SK-N-SH (cell line): ENCODE data around the gene AFF3. TPM values are rescaled to one million over a fixed set of nuclear protein-coding genes. Genes with fewer than 3 reads are reported as not detected.

ENCODE experiments used
- CTCF ChIA-PET: fragments of 300-600, 350-600 bp; formaldehyde crosslinking; extraction: SDS; loops from one replicate; lab custom pipeline; 2021; lab: Yijun Ruan, JAX
- POLR2A ChIA-PET: fragments of 350-600 bp; sonication (Branson Sonifier 250); formaldehyde crosslinking; extraction: SDS; loops from one replicate; lab custom pipeline; 2020; ENCODE audit warnings: antibody characterized with exemption, inconsistent platforms; lab: Yijun Ruan, JAX
- DNase-seq: peaks from one replicate; pipeline ENCODE4 v3.0.0; 2012
- H2AFZ ChIP-seq: fragments of 200-600 bp; sonication (generic); 2 replicates; pipeline ENCODE4 v1.8.1; 2016; ENCODE audit warnings: antibody characterized with exemption, mild to moderate bottlenecking, low read depth
- H3F3A ChIP-seq: fragments of 200-600 bp; sonication (generic); replicated peaks from 2 replicates; pipeline ENCODE3; 2016; ENCODE audit warnings: antibody characterized with exemption, mild to moderate bottlenecking; ENCODE audit not compliant: insufficient read depth
- H3K27ac ChIP-seq, 2 experiments: fragments of 200-500 bp in 1 of 2; fragments of 200-600 bp in 1 of 2; sonication (Bioruptor generic) in 1 of 2; sonication (generic), shearing (Covaris generic) in 1 of 2; 2 replicates each; pipeline versions ENCODE4 v1.5.1 to v1.6.1; 2014 to 2016; ENCODE audit warnings: low read depth in 2 of 2, inconsistent platforms in 1 of 2, low read length in 1 of 2, mild to moderate bottlenecking in 1 of 2, mixed read lengths in 1 of 2
- H3K27me3 ChIP-seq: fragments of 200-600 bp; sonication (generic), shearing (Covaris generic); 2 replicates; pipeline ENCODE4 v1.6.1; 2016; ENCODE audit warnings: mixed run types; ENCODE audit not compliant: insufficient read depth
- H3K36me3 ChIP-seq, 2 experiments: fragments of 200-500 bp in 1 of 2; fragments of 200-600 bp in 1 of 2; sonication (Bioruptor generic) in 1 of 2; sonication (generic) in 1 of 2; replicated peaks in 1 of 2; 2 replicates each; pipeline versions ENCODE3 to v1.5.1; 2014 to 2016; ENCODE audit warnings: low read length in 1 of 2, mild to moderate bottlenecking in 1 of 2; ENCODE audit not compliant: insufficient read depth in 2 of 2, control insufficient read depth in 1 of 2
- H3K4me1 ChIP-seq, 2 experiments: fragments of 200-500 bp in 1 of 2; fragments of 200-600 bp in 1 of 2; sonication (Bioruptor generic) in 1 of 2; sonication (generic), shearing (Covaris generic) in 1 of 2; 2 replicates each; pipeline versions ENCODE4 v1.5.1 to v1.6.1; 2014 to 2016; ENCODE audit warnings: low read depth in 1 of 2, low read length in 1 of 2, mixed run types in 1 of 2; ENCODE audit not compliant: insufficient read depth in 2 of 2, control insufficient read depth in 1 of 2
- H3K4me2 ChIP-seq: fragments of 200-600 bp; sonication (generic), shearing (Covaris generic); 2 replicates; pipeline ENCODE4 v1.6.1; 2017; ENCODE audit warnings: mixed run types
- H3K4me3 ChIP-seq, 2 experiments: fragments of 200-500 bp in 1 of 2; fragments of 200-600 bp in 1 of 2; sonication (Bioruptor generic) in 1 of 2; sonication (generic), shearing (Covaris generic) in 1 of 2; 2 replicates each; pipeline versions ENCODE4 v1.5.1 to v1.8.1; 2014 to 2016; ENCODE audit warnings: low read depth in 2 of 2, inconsistent platforms in 1 of 2, low read length in 1 of 2, mild to moderate bottlenecking in 1 of 2, mixed read lengths in 1 of 2, moderate library complexity in 1 of 2
- H3K79me2 ChIP-seq: fragments of 200-600 bp; sonication (generic); 2 replicates; pipeline ENCODE4 v1.8.1; 2017; ENCODE audit warnings: mild to moderate bottlenecking; ENCODE audit not compliant: insufficient read depth
- H3K9ac ChIP-seq: fragments of 200-600 bp; sonication (generic); 2 replicates; pipeline ENCODE4 v1.6.1; 2017; ENCODE audit warnings: mixed run types
- H3K9me2 ChIP-seq: fragments of 200-600 bp; sonication (generic); 2 replicates; pipeline ENCODE4 v1.6.1; 2017; ENCODE audit warnings: mixed run types
- H3K9me3 ChIP-seq: fragments of 200-600 bp; sonication (generic); 2 replicates; pipeline ENCODE4 v1.6.1; 2017; ENCODE audit warnings: mixed run types, mild to moderate bottlenecking, moderate library complexity
- H4K20me1 ChIP-seq: fragments of 200-600 bp; sonication (generic); 2 replicates; pipeline ENCODE4 v1.6.1; 2017; ENCODE audit warnings: mild to moderate bottlenecking, mixed run types; ENCODE audit not compliant: insufficient read depth
- EZH2phosphoT487 ChIP-seq: fragments of 200-600 bp; sonication (generic); IDR thresholded peaks from 2 replicates; pipeline ENCODE4 v1.6.1; 2017; ENCODE audit warnings: low read depth, mixed run types, mild to moderate bottlenecking, antibody characterized with exemption, moderate library complexity, borderline replicate concordance
- FOSL2 ChIP-seq: IDR thresholded peaks from 2 replicates; pipeline ENCODE4 v1.4.0; 2012; ENCODE audit warnings: low read depth, mild to moderate bottlenecking, moderate library complexity, borderline replicate concordance
- FOXJ3 ChIP-seq: sonication (generic); formaldehyde crosslinking; IDR thresholded peaks from 2 replicates; pipeline ENCODE4 v1.5.1; 2020; ENCODE audit warnings: mild to moderate bottlenecking, missing genetic modification reagents
- JUND ChIP-seq: IDR thresholded peaks from 2 replicates; pipeline ENCODE4 v1.4.0; 2012
- MEF2A ChIP-seq: IDR thresholded peaks from 2 replicates; pipeline ENCODE4 v1.4.0; 2012; ENCODE audit warnings: low read depth, borderline replicate concordance
- NRF1 ChIP-seq: IDR thresholded peaks from 2 replicates; pipeline ENCODE4 v1.6.1; 2012; ENCODE audit warnings: low read depth, mild to moderate bottlenecking, low read length
- POLR2AphosphoS5 ChIP-seq: IDR thresholded peaks from 2 replicates; pipeline ENCODE4 v1.6.1; 2012; ENCODE audit warnings: low read depth, low read length
- RFX5 ChIP-seq: IDR thresholded peaks from 2 replicates; pipeline ENCODE4 v1.6.1; 2012; ENCODE audit warnings: mild to moderate bottlenecking, improper control_type of control experiment, low read length
- SIN3A ChIP-seq: IDR thresholded peaks from 2 replicates; pipeline ENCODE4 v1.6.1; 2012; ENCODE audit warnings: low read depth, mild to moderate bottlenecking, low read length, moderate library complexity, borderline replicate concordance
- SMC3 ChIP-seq: IDR thresholded peaks from 2 replicates; pipeline ENCODE4 v1.6.1; 2012; ENCODE audit warnings: low read depth, low read length, improper control_type of control experiment
- TAF1 ChIP-seq: IDR thresholded peaks from 2 replicates; pipeline ENCODE4 v1.6.1; 2012; ENCODE audit warnings: low read depth, mild to moderate bottlenecking, low read length, moderate library complexity, borderline replicate concordance
- TEAD4 ChIP-seq: IDR thresholded peaks from 2 replicates; pipeline ENCODE4 v1.4.0; 2012; ENCODE audit warnings: mild to moderate bottlenecking, borderline replicate concordance; ENCODE audit not compliant: insufficient read depth
- YY1 ChIP-seq: IDR thresholded peaks from 2 replicates; pipeline ENCODE4 v1.4.0; 2012; ENCODE audit warnings: low read depth, mild to moderate bottlenecking
- WGBS: methylation state at CpG from one replicate; pipeline ENCODE4 v1.1.6; 2017; ENCODE audit warnings: low lambda C conversion rate; 5-methylcytosine and 5-hydroxymethylcytosine counted together
- polyA plus RNA-seq, 3 experiments: library from polyadenylated mRNA; depleted of rRNA; stranded (reverse); fragments of >200 nt; gene quantifications; 2 replicates each; pipeline ENCODE4 v1.2.3, GENCODE V29; 2012
- TF ChIP-seq, protein P1 (sequence below): IDR thresholded peaks from 2 replicates; pipeline ENCODE4; 2012
- TF ChIP-seq, protein P2 (sequence below): fragments of 150-350 bp; IDR thresholded peaks from 2 replicates; pipeline ENCODE4 v1.6.1; 2016; ENCODE audit warnings: mild to moderate bottlenecking, low read depth, low read length
- TF ChIP-seq, protein P3 (sequence below): fragments of 150-350 bp; IDR thresholded peaks from 2 replicates; pipeline ENCODE4 v1.6.1; 2017; ENCODE audit warnings: antibody characterized with exemption, low read length, low read depth, borderline replicate concordance

Gene AFF3
- polyA plus RNA-seq, 1 of the 3 experiments (the other 2 are of a cell fraction): 0.36 TPM

DNA sequence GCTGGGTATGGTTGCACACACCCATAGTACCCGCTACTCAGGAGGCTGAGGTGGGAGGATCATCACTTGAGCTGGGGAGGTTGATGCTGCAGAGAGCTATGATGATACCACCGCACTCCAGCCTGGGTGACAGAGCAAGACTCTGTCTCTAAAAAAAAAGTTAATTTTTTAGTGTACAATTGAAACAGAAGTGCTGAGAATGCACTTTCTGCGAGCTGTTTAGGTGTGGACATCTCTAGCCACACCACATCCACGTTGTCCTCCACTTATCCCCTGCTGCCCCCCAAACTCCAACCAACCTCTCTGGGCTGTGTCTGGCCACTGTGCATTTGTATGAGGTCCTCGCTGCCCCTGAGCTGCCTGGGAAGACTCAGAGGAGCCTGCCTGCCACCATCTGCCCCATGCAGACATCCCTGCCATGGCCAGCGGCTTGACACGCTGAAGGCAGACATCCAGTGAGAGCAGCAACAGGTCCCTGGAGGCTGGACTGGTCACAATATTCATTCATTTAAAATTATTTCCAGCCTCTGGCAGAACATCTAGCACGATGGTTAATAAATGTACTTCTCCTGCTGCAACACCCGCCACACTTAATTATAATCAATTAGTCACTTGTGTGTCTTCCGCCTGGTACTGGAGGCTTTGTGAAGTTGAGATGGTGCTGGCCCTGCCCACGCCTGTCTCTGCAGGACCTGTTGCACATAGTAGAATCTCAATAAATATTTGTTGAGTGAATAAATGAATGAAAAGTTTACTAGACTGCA lies 3.7 kb upstream of the AFF3 start:
- H3K4me3 ChIP-seq: no peak overlapping the region
- H4K20me1 ChIP-seq: no peaks in the 10 kb centered on the region
- no peaks in the 10 kb centered on the region for H3K27me3 ChIP-seq
- H2AFZ ChIP-seq: no peak overlapping the region
- CTCF ChIA-PET: interaction anchor here (0.7 kb wide), 1 partner anchor 593 kb away, joined by 3 read pairs; no protein-coding TSS in a partner anchor
- no peaks in the 10 kb centered on the region for H3K36me3 ChIP-seq
- no peaks in the 10 kb centered on the region for H3K79me2 ChIP-seq
- POLR2A ChIA-PET: no interaction called here
- no peaks in the 10 kb centered on the region for H3F3A ChIP-seq
- no peaks in the 10 kb centered on the region for H3K9me3 ChIP-seq
- H3K4me1 ChIP-seq: no peaks in the 10 kb centered on the region; a peak in 1 of 4 replicates
- TF ChIP-seq NRF1 (no peak), SMC3 (no peak), JUND (no peak), RFX5 (no peak)
- TF ChIP-seq, protein P1, sequence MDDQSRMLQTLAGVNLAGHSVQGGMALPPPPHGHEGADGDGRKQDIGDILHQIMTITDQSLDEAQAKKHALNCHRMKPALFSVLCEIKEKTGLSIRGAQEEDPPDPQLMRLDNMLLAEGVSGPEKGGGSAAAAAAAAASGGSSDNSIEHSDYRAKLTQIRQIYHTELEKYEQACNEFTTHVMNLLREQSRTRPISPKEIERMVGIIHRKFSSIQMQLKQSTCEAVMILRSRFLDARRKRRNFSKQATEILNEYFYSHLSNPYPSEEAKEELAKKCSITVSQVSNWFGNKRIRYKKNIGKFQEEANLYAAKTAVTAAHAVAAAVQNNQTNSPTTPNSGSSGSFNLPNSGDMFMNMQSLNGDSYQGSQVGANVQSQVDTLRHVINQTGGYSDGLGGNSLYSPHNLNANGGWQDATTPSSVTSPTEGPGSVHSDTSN: no peak
- no peak overlapping the region for H3K4me2 ChIP-seq
- 46% methylated on average over 9 of the region's 11 CpGs for WGBS
- DNase-seq: peak; percentile 24
- H3K27ac ChIP-seq: no peak overlapping the region
- no peak overlapping the region for H3K9ac ChIP-seq
- no peaks in the 10 kb centered on the region for H3K9me2 ChIP-seq

DNA sequence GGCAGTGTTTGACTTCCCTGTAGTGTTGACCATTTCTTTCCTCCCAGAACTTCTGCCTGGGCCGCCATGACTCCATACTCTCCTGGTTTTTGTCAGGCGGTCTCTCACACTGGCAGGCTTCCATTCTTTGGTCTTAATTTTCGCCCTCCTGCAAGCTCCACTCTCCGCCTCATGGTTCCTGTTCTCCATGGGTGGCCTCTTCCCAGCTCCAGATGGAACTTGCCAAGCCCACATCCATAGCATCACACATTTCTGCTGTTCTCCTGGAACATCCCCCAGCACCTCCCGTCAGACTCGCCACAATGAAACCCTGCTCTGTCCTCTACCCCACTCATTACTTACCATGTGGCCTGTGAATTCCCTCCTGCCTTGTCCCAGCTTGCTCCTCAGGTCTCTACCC lies 896 bp upstream of the AFF3 start:
- H3K9me3 ChIP-seq: no peaks in the 10 kb centered on the region
- WGBS: 61% methylated on average over 6 of the region's 6 CpGs
- no peak for TF ChIP-seq EZH2phosphoT487
- TF ChIP-seq, protein P2, sequence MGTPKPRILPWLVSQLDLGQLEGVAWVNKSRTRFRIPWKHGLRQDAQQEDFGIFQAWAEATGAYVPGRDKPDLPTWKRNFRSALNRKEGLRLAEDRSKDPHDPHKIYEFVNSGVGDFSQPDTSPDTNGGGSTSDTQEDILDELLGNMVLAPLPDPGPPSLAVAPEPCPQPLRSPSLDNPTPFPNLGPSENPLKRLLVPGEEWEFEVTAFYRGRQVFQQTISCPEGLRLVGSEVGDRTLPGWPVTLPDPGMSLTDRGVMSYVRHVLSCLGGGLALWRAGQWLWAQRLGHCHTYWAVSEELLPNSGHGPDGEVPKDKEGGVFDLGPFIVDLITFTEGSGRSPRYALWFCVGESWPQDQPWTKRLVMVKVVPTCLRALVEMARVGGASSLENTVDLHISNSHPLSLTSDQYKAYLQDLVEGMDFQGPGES: no peak
- TF ChIP-seq YY1: no peak
- no peak for TF ChIP-seq MEF2A
- no peak for TF ChIP-seq FOXJ3 (CRISPR knock-in tag)
- no peak for TF ChIP-seq TAF1
- TF ChIP-seq SIN3A: no peak
- TF ChIP-seq, protein P3, sequence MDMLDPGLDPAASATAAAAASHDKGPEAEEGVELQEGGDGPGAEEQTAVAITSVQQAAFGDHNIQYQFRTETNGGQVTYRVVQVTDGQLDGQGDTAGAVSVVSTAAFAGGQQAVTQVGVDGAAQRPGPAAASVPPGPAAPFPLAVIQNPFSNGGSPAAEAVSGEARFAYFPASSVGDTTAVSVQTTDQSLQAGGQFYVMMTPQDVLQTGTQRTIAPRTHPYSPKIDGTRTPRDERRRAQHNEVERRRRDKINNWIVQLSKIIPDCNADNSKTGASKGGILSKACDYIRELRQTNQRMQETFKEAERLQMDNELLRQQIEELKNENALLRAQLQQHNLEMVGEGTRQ: no peak
- TF ChIP-seq POLR2AphosphoS5: no peak
- TF ChIP-seq TEAD4: no peak
- TF ChIP-seq FOSL2: no peak
- H4K20me1 ChIP-seq: no peaks in the 10 kb centered on the region
- no peak overlapping the region for H2AFZ ChIP-seq
- H3K9me2 ChIP-seq: no peaks in the 10 kb centered on the region
- H3K27me3 ChIP-seq: no peaks in the 10 kb centered on the region
- H3K27ac ChIP-seq: no peak overlapping the region
- H3K4me2 ChIP-seq: no peak overlapping the region
- CTCF ChIA-PET: no interaction called here
- no peak overlapping the region for H3K9ac ChIP-seq
- no peak overlapping the region for H3K4me3 ChIP-seq
- POLR2A ChIA-PET: no interaction called here
- DNase-seq: no peak
- H3K36me3 ChIP-seq: no peaks in the 10 kb centered on the region
- no peaks in the 10 kb centered on the region for H3F3A ChIP-seq
- H3K79me2 ChIP-seq: no peaks in the 10 kb centered on the region
- H3K4me1 ChIP-seq: peaks cover 0 to 8% of the 10 kb centered on the region in 2 experiments; a peak in 2 of 4 replicates
